Measurements from ENCODE around the gene FOXN1.
"Not testable (repeated sequence)": the region's sequence is repeated elsewhere in the genome, so short reads cannot be mapped to it uniquely, and the experiment has no call there.

The FOXN1 gene

GRCh38 chr17:28501421-28502284 lies 4.5 kb upstream of the FOXN1 start:
- DNase-seq: no peak

- no peak for DNase-seq
Measured at GRCh38 chr17:28503420-28503819, 2.7 kb upstream of the FOXN1 start.

GRCh38 chr17:28506763-28507487 lies 777 bp downstream of the FOXN1 start:
- no peak for DNase-seq

GRCh38 chr17:28507567-28508203 lies 1.5 kb downstream of the FOXN1 start:
- no peak for DNase-seq

GRCh38 chr17:28508211-28508724 lies 2.1 kb downstream of the FOXN1 start:
- DNase-seq: no peak

GRCh38 chr17:28509789-28510188 lies 3.6 kb downstream of the FOXN1 start:
- DNase-seq: peak in 1 of 2 donors; percentile 25

- no peak for DNase-seq
Measured at GRCh38 chr17:28511858-28512461, 5.8 kb downstream of the FOXN1 start.

- no peak for DNase-seq
Measured at GRCh38 chr17:28513476-28513875, 7.3 kb downstream of the FOXN1 start.

GRCh38 chr17:28514561-28515002 lies 8.4 kb downstream of the FOXN1 start:
- DNase-seq: no peak

- no peak for DNase-seq
Measured at GRCh38 chr17:28515518-28515917, 9.4 kb downstream of the FOXN1 start.

GRCh38 chr17:28518132-28518531 lies 12.0 kb downstream of the FOXN1 start:
- DNase-seq: no peak

- no peak for DNase-seq
Measured at GRCh38 chr17:28518578-28518977, 12.4 kb downstream of the FOXN1 start.

- no peak for DNase-seq
Measured at GRCh38 chr17:28519236-28519635, 13.1 kb downstream of the FOXN1 start.

- DNase-seq: no peak
Measured at GRCh38 chr17:28520687-28521086, 14.5 kb downstream of the FOXN1 start.

- no peak for DNase-seq
Measured at GRCh38 chr17:28521311-28522085, 15.3 kb downstream of the FOXN1 start.

GRCh38 chr17:28522281-28522680 lies 16.1 kb downstream of the FOXN1 start:
- DNase-seq: not testable (repeated sequence)

- no peak for DNase-seq
Measured at GRCh38 chr17:28523186-28523585, 17.0 kb downstream of the FOXN1 start.

GRCh38 chr17:28523876-28524275 lies 17.7 kb downstream of the FOXN1 start:
- no peak for DNase-seq

- DNase-seq: no peak
Measured at GRCh38 chr17:28524476-28525424, 18.6 kb downstream of the FOXN1 start.

GRCh38 chr17:28526381-28526780 lies 20.2 kb downstream of the FOXN1 start:
- no peak for DNase-seq

- DNase-seq: no peak
Measured at GRCh38 chr17:28527181-28527681, 21.1 kb downstream of the FOXN1 start.
